Neutrophil (primary cell): ENCODE measurements around the gene USP25.

Experiments used
- H3K27ac ChIP-seq: fragments of 200-600 bp; sonication (generic); 2 replicates; pipeline ENCODE4 v1.5.1; 2016; ENCODE audit warnings: mild to moderate bottlenecking, moderate library complexity
- H3K27me3 ChIP-seq: fragments of 200-600 bp; sonication (generic); 2 replicates; pipeline ENCODE4 v1.6.0; 2016; ENCODE audit warnings: mild to moderate bottlenecking
- H3K36me3 ChIP-seq: fragments of 200-600 bp; sonication (generic); 2 replicates; pipeline ENCODE4 v1.5.1; 2017
- H3K4me1 ChIP-seq, 2 experiments: fragments of 200-600 bp in 1 of 2; sonication (generic) in 1 of 2; 1 replicate in 1 of 2; 2 replicates in 1 of 2; pipeline versions ENCODE4 v1.5.1 to v1.6.1; 2013 to 2016; ENCODE audit warnings: low read depth in 1 of 2, low read length in 1 of 2, mild to moderate bottlenecking in 1 of 2, moderate library complexity in 1 of 2; ENCODE audit not compliant: control insufficient read depth in 1 of 2, insufficient read depth in 1 of 2
- H3K4me3 ChIP-seq, 2 experiments: fragments of 200-600 bp in 1 of 2; sonication (generic) in 1 of 2; 1 replicate in 1 of 2; 2 replicates in 1 of 2; pipeline ENCODE4 v1.5.1; 2013 to 2016; ENCODE audit warnings: low read depth in 1 of 2, low read length in 1 of 2, mild to moderate bottlenecking in 1 of 2, moderate library complexity in 1 of 2
- H3K9me3 ChIP-seq: fragments of 200-600 bp; sonication (generic); 2 replicates; pipeline ENCODE4 v1.5.1; 2016
- CTCF ChIP-seq: fragments of 200-600 bp; sonication (generic); IDR thresholded peaks from 2 replicates; pipeline ENCODE4 v1.5.1; 2016; ENCODE audit warnings: antibody characterized with exemption

The USP25 gene

GRCh38 chr21:15801352-15801863 is 71.6 kb downstream of the USP25 start:
- Histone ChIP-seq H3K36me3 (peaks cover 5% of the 10 kb centered on the region), H3K4me1 (no peaks in the 10 kb centered on the region), H3K27me3 (no peaks in the 10 kb centered on the region), H3K27ac (no peak overlapping the region), H3K4me3 (no peak overlapping the region), H3K9me3 (no peaks in the 10 kb centered on the region)
- TF ChIP-seq CTCF: no peak

GRCh38 chr21:15804247-15805005 is 74.6 kb downstream of the USP25 start:
- TF ChIP-seq CTCF: no peak
- no peaks in the 10 kb centered on the region for H3K27me3 ChIP-seq
- H3K27ac ChIP-seq: no peak overlapping the region
- H3K9me3 ChIP-seq: no peaks in the 10 kb centered on the region
- H3K36me3 ChIP-seq: peaks cover 5% of the 10 kb centered on the region
- no peak overlapping the region for H3K4me3 ChIP-seq
- peaks cover 0 to 3% of the 10 kb centered on the region in 2 experiments for H3K4me1 ChIP-seq

- H3K4me3 ChIP-seq: no peak overlapping the region
- H3K27ac ChIP-seq: no peak overlapping the region
- no peak for TF ChIP-seq CTCF
- H3K27me3 ChIP-seq: no peaks in the 10 kb centered on the region
- peaks cover 9 to 16% of the 10 kb centered on the region in 2 experiments for H3K4me1 ChIP-seq
- peaks cover 22% of the 10 kb centered on the region for H3K36me3 ChIP-seq
- H3K9me3 ChIP-seq: no peaks in the 10 kb centered on the region
Measured at GRCh38 chr21:15809065-15809464, 79.3 kb downstream of the USP25 start.

GRCh38 chr21:15809818-15810217 is 80.0 kb downstream of the USP25 start:
- peaks cover 9 to 16% of the 10 kb centered on the region in 2 experiments for H3K4me1 ChIP-seq
- no peaks in the 10 kb centered on the region for H3K27me3 ChIP-seq
- no peaks in the 10 kb centered on the region for H3K9me3 ChIP-seq
- H3K36me3 ChIP-seq: peaks cover 22% of the 10 kb centered on the region
- no peak overlapping the region for H3K4me3 ChIP-seq
- no peak for TF ChIP-seq CTCF
- peak overlapping the region; percentile 48 for H3K27ac ChIP-seq

- no peaks in the 10 kb centered on the region for H3K9me3 ChIP-seq
- H3K4me1 ChIP-seq: peaks cover 3 to 5% of the 10 kb centered on the region in 2 experiments
- no peaks in the 10 kb centered on the region for H3K27me3 ChIP-seq
- H3K36me3 ChIP-seq: peaks cover 52% of the 10 kb centered on the region
- H3K4me3 ChIP-seq: no peak overlapping the region
- TF ChIP-seq CTCF: no peak
- no peak overlapping the region for H3K27ac ChIP-seq
Measured at GRCh38 chr21:15815285-15815684, 85.5 kb downstream of the USP25 start.
